Ovary (tissue), 9 donors: ENCODE data around the gene CD2BP2. TPM values are rescaled to one million over a fixed set of nuclear protein-coding genes. Genes with fewer than 3 reads are reported as not detected.

ENCODE experiments used
- DNase-seq, 5 donors: peaks; one replicate each; pipeline ENCODE4 v3.0.0-alpha.2; 2019 to 2020
- H3K27ac ChIP-seq, 2 donors: fragments of 200-600 bp; one replicate each; pipeline versions ENCODE4 v1.5.1 to v1.8.0; 2019 to 2022
- H3K27me3 ChIP-seq: fragments of 200-600 bp; one replicate; pipeline ENCODE4 v1.8.0; 2022
- H3K36me3 ChIP-seq: fragments of 200-600 bp; sonication (generic); one replicate; pipeline ENCODE4 v1.5.1; 2019
- H3K4me1 ChIP-seq: one replicate; pipeline ENCODE4 v1.8.1; 2013; ENCODE audit warnings: mild to moderate bottlenecking, moderate library complexity; ENCODE audit not compliant: insufficient read depth
- H3K4me3 ChIP-seq: fragments of 200-600 bp; sonication (generic); one replicate; pipeline ENCODE4 v1.5.1; 2017
- H3K9me3 ChIP-seq, 2 donors: fragments of 200-600 bp in 1 of 2; sonication (generic) in 1 of 2; one replicate each; pipeline versions ENCODE4 v1.5.1 to v1.8.1; 2013 to 2019; ENCODE audit warnings: mild to moderate bottlenecking in 1 of 2, moderate library complexity in 1 of 2
- EP300 ChIP-seq: sonication (generic); formaldehyde crosslinking; IDR thresholded peaks from one replicate; pipeline ENCODE4 v1.6.1; 2017; ENCODE audit warnings: antibody characterized with exemption
- POLR2A ChIP-seq: fragments of 450-650 bp; IDR thresholded peaks from one replicate; pipeline ENCODE4 v1.6.1; 2017; ENCODE audit warnings: antibody characterized with exemption, mild to moderate bottlenecking, moderate library complexity
- WGBS, 3 donors: extraction: QIAGEN DNeasy Blood & Tissue Kit in 1 of 3; methylation state at CpG; one replicate each; pipeline versions ENCODE4 v1.1.5 to v1.1.7; 2013 to 2017; 5-methylcytosine and 5-hydroxymethylcytosine counted together
- intact Hi-C, 4 donors: fragments of 100-400 bp; cut with DNase I; formaldehyde crosslinking; loops; one replicate each; pipeline versions ENCODE4 v1.11.0 to v1.15.1; 2022 to 2023
- polyA plus RNA-seq, 2 donors: library from polyadenylated mRNA; stranded (reverse); fragments of 200-250 nt in 1 of 2; fragments of 350-450 nt in 1 of 2; fragmentation: Illumina TruSeq in 1 of 2; extraction: RNeasy Lipid Tissue Mini Kit (QIAGEN cat#74804) in 1 of 2; gene quantifications; one replicate each; pipeline ENCODE4 v1.2.3, GENCODE V29; 2013 to 2014
- total RNA-seq, 7 donors: library from RNA; depleted of rRNA in 2 of 7; stranded (reverse); fragments of >200 nt in 2 of 7; fragmentation: NEBNext Ultra II Directional in 3 of 7; extraction: Animal tissue kit (Norgen Biotek cat#: 25700) in 3 of 7; gene quantifications; one replicate each; pipeline versions ENCODE4 v1.1.0 to v1.2.4, GENCODE V29; 2016 to 2023
- TF ChIP-seq, protein P1 (sequence below), 3 donors: fragments of 450-650 bp in 2 of 3; fragments of 200-600 bp in 1 of 3; IDR thresholded peaks; one replicate each; pipeline versions ENCODE4 v1.5.1 to v1.8.0; 2016 to 2022; ENCODE audit warnings: antibody characterized with exemption in 3 of 3, mild to moderate bottlenecking in 1 of 3
- donor health status: DM: no; HTN: no; CAD: no; lungs with moderate emphysema.
- donor health status: DM: no; HTN: no; CAD: no.
- donor health status: Bipolar disorder and iron deficiency.
- donor health status: DM: yes; HTN: yes; CAD: no.
- donor health status: DM: no; HTN: no; CAD: no.
- donor health status: DM: yes; HTN: yes; CAD: no.

CD2BP2 gene
- total and polyA plus RNA-seq, 9 donors = 29.2 to 81.7 (median 64.7) TPM

DNA sequence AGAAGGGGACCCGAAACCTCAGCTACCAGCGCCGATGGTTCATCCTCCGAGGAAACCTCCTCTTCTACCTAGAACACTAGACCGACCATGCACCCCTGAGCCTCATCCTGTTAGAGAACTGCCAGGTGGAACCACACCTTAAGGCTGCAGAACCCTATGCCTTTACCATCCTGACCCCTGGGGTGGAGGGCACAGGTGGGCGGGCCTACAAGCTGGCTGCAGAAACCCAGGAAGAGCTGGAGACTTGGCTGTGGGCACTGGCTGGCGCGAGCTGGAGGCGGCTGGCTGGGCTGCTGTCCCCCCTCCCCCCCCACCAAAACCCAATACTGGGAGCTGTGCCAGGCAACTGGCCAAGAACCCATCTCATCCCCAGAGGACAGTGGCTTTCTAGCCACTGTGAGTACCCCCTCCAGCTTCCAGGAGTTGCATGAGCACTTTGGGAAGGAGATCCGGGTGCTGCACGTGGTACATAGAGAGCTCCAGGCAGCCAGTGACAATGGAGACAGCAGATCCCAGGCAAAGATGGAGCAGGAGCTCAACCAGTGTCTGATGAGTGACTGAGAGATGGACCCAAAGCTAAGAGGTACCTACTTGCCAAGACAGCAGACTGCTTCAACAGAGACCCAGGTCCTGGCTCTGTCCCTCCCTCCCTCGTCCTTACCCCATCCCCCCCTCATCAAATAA, 1.4 kb upstream of the CD2BP2 start:
- intact Hi-C loops = no loop called here
- Histone ChIP-seq H3K27me3 (no peaks in the 10 kb centered on the region), H3K4me3 (no peak overlapping the region), H3K4me1 (peaks cover 23% of the 10 kb centered on the region), H3K9me3 (no peaks in the 10 kb centered on the region), H3K27ac (peak overlapping the region; percentile 64 to 82), H3K36me3 (no peaks in the 10 kb centered on the region)
- TF ChIP-seq, protein P1, sequence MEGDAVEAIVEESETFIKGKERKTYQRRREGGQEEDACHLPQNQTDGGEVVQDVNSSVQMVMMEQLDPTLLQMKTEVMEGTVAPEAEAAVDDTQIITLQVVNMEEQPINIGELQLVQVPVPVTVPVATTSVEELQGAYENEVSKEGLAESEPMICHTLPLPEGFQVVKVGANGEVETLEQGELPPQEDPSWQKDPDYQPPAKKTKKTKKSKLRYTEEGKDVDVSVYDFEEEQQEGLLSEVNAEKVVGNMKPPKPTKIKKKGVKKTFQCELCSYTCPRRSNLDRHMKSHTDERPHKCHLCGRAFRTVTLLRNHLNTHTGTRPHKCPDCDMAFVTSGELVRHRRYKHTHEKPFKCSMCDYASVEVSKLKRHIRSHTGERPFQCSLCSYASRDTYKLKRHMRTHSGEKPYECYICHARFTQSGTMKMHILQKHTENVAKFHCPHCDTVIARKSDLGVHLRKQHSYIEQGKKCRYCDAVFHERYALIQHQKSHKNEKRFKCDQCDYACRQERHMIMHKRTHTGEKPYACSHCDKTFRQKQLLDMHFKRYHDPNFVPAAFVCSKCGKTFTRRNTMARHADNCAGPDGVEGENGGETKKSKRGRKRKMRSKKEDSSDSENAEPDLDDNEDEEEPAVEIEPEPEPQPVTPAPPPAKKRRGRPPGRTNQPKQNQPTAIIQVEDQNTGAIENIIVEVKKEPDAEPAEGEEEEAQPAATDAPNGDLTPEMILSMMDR (IDR thresholded peaks at IDR 0.05) = no peak
- no peak for TF ChIP-seq POLR2A
- TF ChIP-seq EP300 = no peak
- WGBS, 3 donors = 62 to 76% (median 65%) methylated on average over 11 to 12 of the region's 12 CpGs
- peak in 2 of 5 donors; percentile 56 to 57 for DNase-seq

DNA sequence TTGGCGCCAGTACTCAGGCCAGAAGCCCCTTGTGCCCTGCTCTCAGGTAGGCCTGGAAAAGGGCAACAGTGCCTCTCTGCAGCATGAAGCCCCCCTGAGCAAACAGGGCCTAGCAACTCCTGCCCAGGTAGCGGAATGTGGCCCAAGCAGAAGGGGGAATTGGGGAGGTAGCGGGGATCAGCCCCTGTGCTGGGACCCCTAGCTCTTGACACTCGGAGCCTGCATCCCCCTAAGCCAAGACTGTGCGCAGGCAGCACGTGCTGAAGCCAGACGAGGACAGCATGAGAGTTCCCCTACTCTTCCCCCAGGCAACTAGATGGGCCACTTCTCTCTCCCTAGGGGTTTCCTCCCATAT, 823 bp upstream of the CD2BP2 start:
- intact Hi-C loops = no loop called here
- Histone ChIP-seq H3K27me3 (no peaks in the 10 kb centered on the region), H3K4me1 (peaks cover 23% of the 10 kb centered on the region), H3K4me3 (peak overlapping the region; percentile 94), H3K36me3 (no peaks in the 10 kb centered on the region), H3K9me3 (no peaks in the 10 kb centered on the region), H3K27ac (peak overlapping the region; percentile 64 to 82)
- TF ChIP-seq POLR2A (no peak), EP300 (no peak)
- TF ChIP-seq, protein P1 (IDR thresholded peaks at IDR 0.05) = no peak
- WGBS, 3 donors = 37 to 50% (median 47%) methylated on average over 7 of the region's 7 CpGs
- DNase-seq = no peak

DNA sequence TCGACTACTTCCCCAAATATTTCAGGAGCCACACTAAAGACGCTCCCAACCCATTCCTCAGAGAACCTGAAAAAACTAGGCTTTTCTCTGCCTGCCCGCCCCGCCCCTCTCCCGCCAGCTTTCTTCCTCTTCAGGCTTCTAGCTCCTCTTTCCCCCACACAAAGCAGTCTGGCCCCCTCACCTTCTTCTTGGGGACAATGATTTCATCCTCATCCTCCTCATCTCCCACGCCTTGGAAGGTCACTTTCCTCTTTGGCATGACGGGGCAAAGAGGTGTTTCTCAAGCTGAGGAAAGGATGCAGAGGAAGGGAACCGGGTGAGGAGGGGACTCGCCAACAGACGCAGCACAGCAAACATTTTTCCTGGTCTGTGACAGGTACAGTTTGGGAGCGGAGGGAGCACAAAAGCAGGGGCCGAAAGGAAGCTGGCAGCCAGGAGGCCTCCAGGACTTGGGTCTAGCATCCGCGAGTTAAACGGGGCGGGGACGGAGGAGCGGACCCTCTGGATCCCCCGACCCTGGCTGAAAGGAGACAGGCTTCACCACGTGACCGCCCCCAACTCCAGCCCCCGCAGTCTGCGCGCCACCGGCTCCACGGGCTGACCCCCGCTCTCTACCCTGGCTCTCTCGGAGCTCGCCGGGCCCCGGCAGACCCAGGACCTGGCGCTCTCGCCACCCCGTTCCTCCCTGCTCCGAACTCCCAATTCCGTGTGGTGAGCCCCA, 525 bp downstream of the CD2BP2 start:
- TF ChIP-seq, protein P1 (IDR thresholded peaks at IDR 0.05) = no peak
- no peak for TF ChIP-seq POLR2A
- TF ChIP-seq EP300 = no peak
- WGBS, 3 donors = 2% methylated on average over 31 to 36 of the region's 36 CpGs
- Histone ChIP-seq H3K27me3 (no peaks in the 10 kb centered on the region), H3K27ac (peak overlapping the region; percentile 60 to 65), H3K36me3 (no peaks in the 10 kb centered on the region), H3K4me3 (peak overlapping the region; percentile 94), H3K9me3 (no peaks in the 10 kb centered on the region), H3K4me1 (peaks cover 23% of the 10 kb centered on the region)
- intact Hi-C loops = no loop called here
- peak in 1 of 5 donors; percentile 39 for DNase-seq

DNA sequence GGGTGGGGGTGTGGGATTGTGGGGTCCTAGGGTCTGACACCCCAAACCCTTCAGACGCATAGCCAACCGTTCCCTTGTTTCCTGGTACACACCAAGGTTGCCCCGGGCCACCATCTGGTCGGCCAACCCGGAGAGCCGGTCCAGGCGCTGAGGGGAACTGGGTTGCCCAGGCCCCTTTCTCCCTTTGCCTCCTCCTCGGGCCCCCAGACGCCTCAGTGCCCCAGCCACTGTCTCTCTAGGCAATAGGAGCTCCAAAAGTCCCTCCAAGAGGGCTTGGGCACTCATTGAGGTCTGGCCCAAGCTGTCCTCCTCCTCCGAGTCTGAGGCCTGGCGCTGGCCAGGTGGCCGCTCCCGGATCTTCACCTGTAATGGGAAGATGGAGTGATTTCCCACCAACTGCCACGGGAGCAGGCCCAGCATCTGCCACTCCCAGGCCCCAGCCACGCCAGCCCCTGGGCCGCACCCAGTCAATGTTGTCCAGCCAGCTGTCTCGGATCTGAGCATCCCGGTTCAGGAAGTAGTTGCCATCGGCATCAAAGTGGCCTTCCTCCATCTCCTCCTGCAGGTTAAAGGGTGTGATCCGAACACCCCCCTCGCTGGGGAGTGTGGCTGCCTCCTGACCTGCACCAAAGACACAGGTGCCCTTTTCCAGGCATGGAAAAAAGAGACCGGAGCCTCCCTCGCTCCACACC, 1.5 kb downstream of the CD2BP2 start:
- peak overlapping the region in 1 of 2 donors; percentile 65 for H3K27ac ChIP-seq
- TF ChIP-seq EP300 (no peak), POLR2A (no peak)
- TF ChIP-seq, protein P1 (IDR thresholded peaks at IDR 0.05) = no peak
- 82 to 83% (median 83%) methylated on average over 22 to 23 of the region's 23 CpGs for WGBS, 3 donors
- H3K27me3 ChIP-seq = no peaks in the 10 kb centered on the region
- H3K4me1 ChIP-seq = peaks cover 23% of the 10 kb centered on the region
- H3K4me3 ChIP-seq = no peak overlapping the region
- no peaks in the 10 kb centered on the region for H3K36me3 ChIP-seq
- H3K9me3 ChIP-seq = no peaks in the 10 kb centered on the region
- DNase-seq = peak in 4 of 5 donors; percentile 13 to 42 (median 36)
- intact Hi-C loops = no loop called here
